Neural progenitor cell (in vitro differentiated cells): Measurements from ENCODE around the gene ZHX3. TPM values are rescaled to one million over a fixed set of nuclear protein-coding genes. Genes with fewer than 3 reads are reported as not detected.
A peak's percentile ranks its signal among the peaks of the same experiment; 100 is the strongest.

ENCODE experiments used
- DNase-seq: peaks from one replicate; pipeline ENCODE4 v3.0.0-alpha.2; 2016; ENCODE audit warnings: low spot score
- H2AFZ ChIP-seq: fragments of 200-600 bp; sonication (generic); replicated peaks from 2 replicates; pipeline ENCODE4 v1.6.1; 2016; ENCODE audit warnings: antibody characterized with exemption
- H3F3A ChIP-seq: fragments of 200-600 bp; sonication (generic); 2 replicates; pipeline ENCODE4 v1.6.1; 2016; ENCODE audit warnings: antibody characterized with exemption, low read depth
- H3K27ac ChIP-seq: fragments of 200-600 bp; sonication (generic); 2 replicates; pipeline ENCODE4 v1.5.1; 2016; ENCODE audit warnings: mild to moderate bottlenecking
- H3K27me3 ChIP-seq: fragments of 200-600 bp; sonication (generic); 2 replicates; pipeline ENCODE4 v1.6.1; 2016; ENCODE audit warnings: mild to moderate bottlenecking, moderate library complexity
- H3K36me3 ChIP-seq: fragments of 200-600 bp; sonication (generic); 2 replicates; pipeline ENCODE4 v1.5.1; 2016
- H3K4me1 ChIP-seq: fragments of 200-600 bp; sonication (generic); 2 replicates; pipeline ENCODE4 v1.6.1; 2016; ENCODE audit warnings: mixed run types
- H3K4me2 ChIP-seq: fragments of 200-600 bp; sonication (generic); 2 replicates; pipeline ENCODE4 v1.6.1; 2016
- H3K4me3 ChIP-seq: fragments of 200-600 bp; sonication (generic); 2 replicates; pipeline ENCODE4 v1.5.1; 2016
- H3K79me2 ChIP-seq: fragments of 200-600 bp; sonication (generic); 2 replicates; pipeline ENCODE4 v1.6.1; 2016; ENCODE audit warnings: low read depth
- H3K9ac ChIP-seq: fragments of 200-600 bp; sonication (generic); 2 replicates; pipeline ENCODE4 v1.6.1; 2016
- H3K9me3 ChIP-seq: fragments of 200-600 bp; sonication (generic); 2 replicates; pipeline ENCODE4 v1.5.1; 2016; ENCODE audit warnings: low read depth
- H4K20me1 ChIP-seq: fragments of 200-600 bp; sonication (generic); 2 replicates; pipeline ENCODE4 v1.6.1; 2016; ENCODE audit warnings: low read depth
- H3K27ac Mint-ChIP-seq: 3 replicates; pipeline ENCODE4 v1.8.0; 2021; ENCODE audit warnings: mixed read lengths
- H3K27me3 Mint-ChIP-seq: 2 replicates; pipeline ENCODE4 v1.8.0; 2022; ENCODE audit warnings: low read depth, mild to moderate bottlenecking, inconsistent platforms, moderate library complexity, mixed read lengths; ENCODE audit not compliant: insufficient read depth
- H3K36me3 Mint-ChIP-seq: 3 replicates; pipeline ENCODE4 v1.8.0; 2021; ENCODE audit warnings: mixed read lengths
- H3K4me1 Mint-ChIP-seq: 3 replicates; pipeline ENCODE4 v1.8.0; 2021; ENCODE audit warnings: mixed read lengths
- H3K4me3 Mint-ChIP-seq: 3 replicates; pipeline ENCODE4 v1.8.0; 2021; ENCODE audit warnings: mild to moderate bottlenecking, moderate library complexity, mixed read lengths
- H3K9me3 Mint-ChIP-seq: 3 replicates; pipeline ENCODE4 v1.8.0; 2020; ENCODE audit warnings: mixed read lengths
- CTCF ChIP-seq: fragments of 200-600 bp; sonication (generic); IDR thresholded peaks from 2 replicates; pipeline ENCODE4 v1.5.1; 2017; ENCODE audit warnings: antibody characterized with exemption, mild to moderate bottlenecking
- EZH2 ChIP-seq: fragments of 200-600 bp; sonication (generic); IDR thresholded peaks from 2 replicates; pipeline ENCODE4 v1.6.1; 2017; ENCODE audit warnings: antibody characterized with exemption, mild to moderate bottlenecking, moderate library complexity
- EZH2phosphoT487 ChIP-seq: fragments of 200-600 bp; sonication (generic); IDR thresholded peaks from 2 replicates; pipeline ENCODE4 v1.6.1; 2017; ENCODE audit warnings: antibody characterized with exemption
- total RNA-seq: library from RNA; depleted of rRNA; stranded (reverse); fragments of >200 nt; gene quantifications from 2 replicates; pipeline ENCODE4 v1.2.3, GENCODE V29; 2015; ENCODE audit warnings: low replicate concordance

ZHX3 gene
- total RNA-seq, 1 donor from 2014 or later, result 6.8 TPM

- no peak overlapping the region for H3K27ac ChIP-seq
- H3K4me1 ChIP-seq, result peaks cover 14% of the 10 kb centered on the region
- no peak overlapping the region for H2AFZ ChIP-seq
- peaks cover 3% of the 10 kb centered on the region for H3K27me3 Mint-ChIP-seq
- H3K4me2 ChIP-seq, result no peak overlapping the region
- H3K79me2 ChIP-seq, result no peaks in the 10 kb centered on the region
- no peaks in the 10 kb centered on the region for H3K9me3 Mint-ChIP-seq
- no peak for TF ChIP-seq EZH2phosphoT487
- TF ChIP-seq CTCF, result no peak
- no peak for TF ChIP-seq EZH2
- H3K36me3 ChIP-seq, result no peaks in the 10 kb centered on the region
- H3K9ac ChIP-seq, result no peak overlapping the region
- H3K9me3 ChIP-seq, result no peaks in the 10 kb centered on the region
- H3K4me3 ChIP-seq, result no peak overlapping the region
- no peak overlapping the region for H3K4me3 Mint-ChIP-seq
- no peaks in the 10 kb centered on the region for H3K27me3 ChIP-seq
- no peaks in the 10 kb centered on the region for H4K20me1 ChIP-seq
- H3K36me3 Mint-ChIP-seq, result peaks cover 4% of the 10 kb centered on the region
- H3K27ac Mint-ChIP-seq, result no peak overlapping the region
- peaks cover 6% of the 10 kb centered on the region for H3K4me1 Mint-ChIP-seq
- H3F3A ChIP-seq, result peaks cover 10% of the 10 kb centered on the region
- no peak for DNase-seq
Observed at GRCh38 chr20:41277049-41277448, 40.5 kb downstream of the ZHX3 start.

GRCh38 chr20:41276317-41276751 lies 41.2 kb downstream of the ZHX3 start:
- no peaks in the 10 kb centered on the region for H4K20me1 ChIP-seq
- peaks cover 14% of the 10 kb centered on the region for H3K4me1 ChIP-seq
- TF ChIP-seq EZH2phosphoT487 (no peak), EZH2 (no peak), CTCF (no peak)
- H3K27ac ChIP-seq, result peak overlapping the region; percentile 85
- H3K79me2 ChIP-seq, result no peaks in the 10 kb centered on the region
- H3K27me3 ChIP-seq, result no peaks in the 10 kb centered on the region
- Mint-ChIP-seq H3K27ac (peak overlapping the region; percentile 52), H3K36me3 (no peaks in the 10 kb centered on the region), H3K27me3 (peaks cover 4% of the 10 kb centered on the region), H3K9me3 (no peaks in the 10 kb centered on the region), H3K4me3 (no peak overlapping the region), H3K4me1 (peaks cover 6% of the 10 kb centered on the region)
- no peaks in the 10 kb centered on the region for H3K36me3 ChIP-seq
- DNase-seq, result peak; percentile 21
- no peak overlapping the region for H3K4me3 ChIP-seq
- peak overlapping the region; percentile 30 for H3K4me2 ChIP-seq
- H3F3A ChIP-seq, result peaks cover 10% of the 10 kb centered on the region
- no peak overlapping the region for H3K9ac ChIP-seq
- no peaks in the 10 kb centered on the region for H3K9me3 ChIP-seq
- H2AFZ ChIP-seq, result peak overlapping the region; percentile 23

GRCh38 chr20:41275301-41275731 lies 42.2 kb downstream of the ZHX3 start:
- Histone ChIP-seq H3K4me2 (no peak overlapping the region), H3K4me1 (peaks cover 14% of the 10 kb centered on the region), H3K27ac (no peak overlapping the region), H3K27me3 (no peaks in the 10 kb centered on the region), H3K4me3 (no peak overlapping the region), H3K9ac (no peak overlapping the region), H4K20me1 (no peaks in the 10 kb centered on the region), H3F3A (peaks cover 10% of the 10 kb centered on the region), H3K9me3 (no peaks in the 10 kb centered on the region), H3K36me3 (no peaks in the 10 kb centered on the region), H3K79me2 (no peaks in the 10 kb centered on the region), H2AFZ (no peak overlapping the region)
- H3K27me3 Mint-ChIP-seq, result peaks cover 4% of the 10 kb centered on the region
- H3K4me1 Mint-ChIP-seq, result peaks cover 6% of the 10 kb centered on the region
- H3K4me3 Mint-ChIP-seq, result no peak overlapping the region
- TF ChIP-seq EZH2phosphoT487 (no peak), CTCF (no peak), EZH2 (no peak)
- no peak for DNase-seq
- no peak overlapping the region for H3K27ac Mint-ChIP-seq
- H3K36me3 Mint-ChIP-seq, result no peaks in the 10 kb centered on the region
- H3K9me3 Mint-ChIP-seq, result no peaks in the 10 kb centered on the region
